ENCODE results near the gene RAB28. TPM values are rescaled to one million over a fixed set of nuclear protein-coding genes. Genes with fewer than 3 reads are reported as not detected.

The RAB28 gene
- total RNA-seq, 1 experiment from 2014 or later, result 17.1 TPM

- Mint-ChIP-seq H3K27me3 (ENCODE audit: low read depth) (no peaks in the 10 kb centered on the region; the same call in 1 of the 2 replicates), H3K4me3 (no peak overlapping the region), H3K36me3 (no peaks in the 10 kb centered on the region), H3K4me1 (peaks cover 26% of the 10 kb centered on the region), H3K9me3 (peaks cover 11% of the 10 kb centered on the region), H3K27ac (no peak overlapping the region)
- ATAC-seq (no peak), DNase-seq (ENCODE audit: low spot score) (no peak)
- TF ChIP-seq ATF1 (CRISPR knock-in tag; IDR thresholded peaks at IDR 0.05) (no peak), ZSCAN18 (CRISPR knock-in tag; IDR thresholded peaks at IDR 0.05) (no peak), ZNF317 (CRISPR knock-in tag; IDR thresholded peaks at IDR 0.05; ENCODE audit: borderline replicate concordance, low read depth) (no peak), STAT6 (CRISPR knock-in tag; conservative IDR thresholded peaks at IDR 0.05; ENCODE audit: low read depth) (no peak), TEAD1 (CRISPR knock-in tag; IDR thresholded peaks at IDR 0.05) (no peak), FOXK1 (CRISPR knock-in tag; IDR thresholded peaks at IDR 0.05) (no peak), ZNF121 (CRISPR knock-in tag; IDR thresholded peaks at IDR 0.05) (no peak), JAZF1 (CRISPR knock-in tag; IDR thresholded peaks at IDR 0.05) (no peak), PRRX2 (CRISPR knock-in tag; IDR thresholded peaks at IDR 0.05) (no peak), NR2C2 (CRISPR knock-in tag; IDR thresholded peaks at IDR 0.05) (no peak), HMGXB4 (CRISPR knock-in tag; IDR thresholded peaks at IDR 0.05) (no peak), IRF2 (CRISPR knock-in tag; IDR thresholded peaks at IDR 0.05; ENCODE audit: borderline replicate concordance, low read depth) (no peak), FOXJ3 (CRISPR knock-in tag; IDR thresholded peaks at IDR 0.05; ENCODE audit: borderline replicate concordance) (no peak), ATF2 (CRISPR knock-in tag; IDR thresholded peaks at IDR 0.05; ENCODE audit: borderline replicate concordance, low read depth) (no peak)
- CTCF ChIA-PET, result no interaction called here
- POLR2A ChIA-PET, result no interaction called here
These were observed 154.2 kb downstream of the RAB28 start for GRCh38 chr4:13329963-13330362.

GRCh38 chr4:13329340-13329850, 154.7 kb downstream of the RAB28 start:
- Mint-ChIP-seq H3K27me3 (ENCODE audit: low read depth) (no peaks in the 10 kb centered on the region; the same call in 1 of the 2 replicates), H3K36me3 (no peaks in the 10 kb centered on the region), H3K4me1 (peaks cover 30% of the 10 kb centered on the region), H3K27ac (no peak overlapping the region), H3K9me3 (peaks cover 11% of the 10 kb centered on the region), H3K4me3 (no peak overlapping the region)
- TF ChIP-seq ATF2 (CRISPR knock-in tag; IDR thresholded peaks at IDR 0.05; ENCODE audit: borderline replicate concordance, low read depth) (no peak), ZNF138 (CRISPR knock-in tag; conservative IDR thresholded peaks at IDR 0.05) (no peak), RORB (CRISPR knock-in tag; IDR thresholded peaks at IDR 0.05) (no peak), SMAD3 (CRISPR knock-in tag; IDR thresholded peaks at IDR 0.05; ENCODE audit: borderline replicate concordance) (no peak), NFE2L1 (CRISPR knock-in tag; IDR thresholded peaks at IDR 0.05) (no peak), ZNF423 (CRISPR knock-in tag; IDR thresholded peaks at IDR 0.05) (no peak), TP53 (CRISPR knock-in tag; IDR thresholded peaks at IDR 0.05) (no peak)
- DNase-seq (ENCODE audit: low spot score), result no peak
- ATAC-seq, result no peak
- CTCF ChIA-PET, result no interaction called here
- POLR2A ChIA-PET, result no interaction called here
